HFF-Myc (cell line): ENCODE results near the gene IMMP2L.

Experiments used
- DNase-seq: peaks from one replicate; pipeline ENCODE4 v3.0.0-alpha.2; 2011; ENCODE audit warnings: low read depth; ENCODE audit errors: extremely low read depth
- H3K4me3 ChIP-seq: replicated peaks from 2 replicates; pipeline ENCODE4 v1.5.1; 2011; ENCODE audit warnings: low read depth, mild to moderate bottlenecking, control low read depth, low read length
- CTCF ChIP-seq: IDR thresholded peaks from 2 replicates; pipeline ENCODE4 v1.5.1; 2012; ENCODE audit warnings: mild to moderate bottlenecking, low read depth, low read length, control low read depth; ENCODE audit errors: missing control alignments

Gene IMMP2L

GRCh38 chr7:110775046-110775445, 787.2 kb downstream of the IMMP2L start:
- TF ChIP-seq CTCF = no peak
- no peak for DNase-seq
- H3K4me3 ChIP-seq = no peak overlapping the region

GRCh38 chr7:110774071-110774470, 788.2 kb downstream of the IMMP2L start:
- no peak for TF ChIP-seq CTCF
- H3K4me3 ChIP-seq = no peak overlapping the region

GRCh38 chr7:110772615-110773014, 789.7 kb downstream of the IMMP2L start:
- H3K4me3 ChIP-seq = no peak overlapping the region
- DNase-seq = no peak
- TF ChIP-seq CTCF = no peak

More at GRCh38 chr7:110774071-110774470, 788.2 kb downstream of the IMMP2L start:
- DNase-seq = no peak

GRCh38 chr7:110771717-110772116, 790.6 kb downstream of the IMMP2L start:
- no peak for DNase-seq
- no peak for TF ChIP-seq CTCF
- no peak overlapping the region for H3K4me3 ChIP-seq

- no peak overlapping the region for H3K4me3 ChIP-seq
- no peak for TF ChIP-seq CTCF
- DNase-seq = no peak
These were observed 794.7 kb downstream of the IMMP2L start for GRCh38 chr7:110767550-110768110.

GRCh38 chr7:110766864-110767263, 795.4 kb downstream of the IMMP2L start:
- TF ChIP-seq CTCF = no peak
- DNase-seq = no peak
- H3K4me3 ChIP-seq = no peak overlapping the region

GRCh38 chr7:110764852-110765251, 797.4 kb downstream of the IMMP2L start:
- H3K4me3 ChIP-seq = no peak overlapping the region
- no peak for TF ChIP-seq CTCF
- no peak for DNase-seq
